ENCODE data around the gene CBX3.
"Not testable (repeated sequence)": the region's sequence is repeated elsewhere in the genome, so short reads cannot be mapped to it uniquely, and the experiment has no call there.

CBX3 gene

GRCh38 chr7:26175903-26176302, 25.6 kb upstream of the CBX3 start:
- not testable (repeated sequence) for H3K4me3 ChIP-seq (ENCODE audit: low read length); H3K4me2 ChIP-seq (ENCODE audit: low read length); H3K4me1 ChIP-seq (ENCODE audit: control insufficient read depth, insufficient read depth, low read length); H3K36me3 ChIP-seq (ENCODE audit: insufficient read depth, low read length); H3K27me3 ChIP-seq (ENCODE audit: control insufficient read depth, insufficient read depth, low read length); H3K9ac ChIP-seq (ENCODE audit: low read depth, low read length); H3K9me3 ChIP-seq (replicated peaks; ENCODE audit: low read length)

GRCh38 chr7:26176696-26177095, 24.8 kb upstream of the CBX3 start:
- not testable (repeated sequence) for H3K4me1 ChIP-seq (ENCODE audit: control insufficient read depth, insufficient read depth, low read length); H3K9me3 ChIP-seq (replicated peaks; ENCODE audit: low read length); H3K4me2 ChIP-seq (ENCODE audit: low read length); H3K27me3 ChIP-seq (ENCODE audit: control insufficient read depth, insufficient read depth, low read length); H3K4me3 ChIP-seq (ENCODE audit: low read length); H3K36me3 ChIP-seq (ENCODE audit: insufficient read depth, low read length); H3K9ac ChIP-seq (ENCODE audit: low read depth, low read length)

GRCh38 chr7:26177269-26177668, 24.3 kb upstream of the CBX3 start:
- not testable (repeated sequence) for H3K4me3 ChIP-seq (ENCODE audit: low read length); H3K9me3 ChIP-seq (replicated peaks; ENCODE audit: low read length); H3K9ac ChIP-seq (ENCODE audit: low read depth, low read length); H3K4me1 ChIP-seq (ENCODE audit: control insufficient read depth, insufficient read depth, low read length); H3K4me2 ChIP-seq (ENCODE audit: low read length); H3K36me3 ChIP-seq (ENCODE audit: insufficient read depth, low read length); H3K27me3 ChIP-seq (ENCODE audit: control insufficient read depth, insufficient read depth, low read length)

- no peaks in the 10 kb centered on the region for H3K36me3 ChIP-seq (ENCODE audit: insufficient read depth, low read length)
These were observed 23.1 kb upstream of the CBX3 start for GRCh38 chr7:26178272-26178960.

GRCh38 chr7:26179422-26179821, 22.1 kb upstream of the CBX3 start:
- Histone ChIP-seq H3K4me1 (ENCODE audit: control insufficient read depth, insufficient read depth, low read length) (no peaks in the 10 kb centered on the region), H3K4me2 (ENCODE audit: low read length) (no peak overlapping the region), H3K27me3 (ENCODE audit: control insufficient read depth, insufficient read depth, low read length) (no peaks in the 10 kb centered on the region), H3K9ac (ENCODE audit: low read depth, low read length) (no peak overlapping the region), H3K4me3 (ENCODE audit: low read length) (no peak overlapping the region), H3K36me3 (ENCODE audit: insufficient read depth, low read length) (peaks cover under 1% of the 10 kb centered on the region), H3K9me3 (replicated peaks; ENCODE audit: low read length) (no peaks in the 10 kb centered on the region)

More at GRCh38 chr7:26178272-26178960, 23.1 kb upstream of the CBX3 start:
- Histone ChIP-seq H3K27me3 (ENCODE audit: control insufficient read depth, insufficient read depth, low read length) (no peaks in the 10 kb centered on the region), H3K4me2 (ENCODE audit: low read length) (no peak overlapping the region), H3K9me3 (replicated peaks; ENCODE audit: low read length) (no peaks in the 10 kb centered on the region), H3K4me3 (ENCODE audit: low read length) (no peak overlapping the region), H3K4me1 (ENCODE audit: control insufficient read depth, insufficient read depth, low read length) (no peaks in the 10 kb centered on the region), H3K9ac (ENCODE audit: low read depth, low read length) (no peak overlapping the region)

GRCh38 chr7:26179826-26180497, 21.6 kb upstream of the CBX3 start:
- Histone ChIP-seq H3K9me3 (replicated peaks; ENCODE audit: low read length) (no peaks in the 10 kb centered on the region), H3K27me3 (ENCODE audit: control insufficient read depth, insufficient read depth, low read length) (no peaks in the 10 kb centered on the region), H3K4me1 (ENCODE audit: control insufficient read depth, insufficient read depth, low read length) (no peaks in the 10 kb centered on the region), H3K9ac (ENCODE audit: low read depth, low read length) (no peak overlapping the region), H3K4me3 (ENCODE audit: low read length) (no peak overlapping the region), H3K36me3 (ENCODE audit: insufficient read depth, low read length) (peaks cover 6% of the 10 kb centered on the region), H3K4me2 (ENCODE audit: low read length) (no peak overlapping the region)

- Histone ChIP-seq H3K36me3 (ENCODE audit: insufficient read depth, low read length) (peaks cover 13% of the 10 kb centered on the region), H3K9ac (ENCODE audit: low read depth, low read length) (no peak overlapping the region), H3K4me2 (ENCODE audit: low read length) (no peak overlapping the region), H3K4me3 (ENCODE audit: low read length) (no peak overlapping the region), H3K9me3 (replicated peaks; ENCODE audit: low read length) (no peaks in the 10 kb centered on the region), H3K27me3 (ENCODE audit: control insufficient read depth, insufficient read depth, low read length) (no peaks in the 10 kb centered on the region), H3K4me1 (ENCODE audit: control insufficient read depth, insufficient read depth, low read length) (no peaks in the 10 kb centered on the region)
These were observed 20.8 kb upstream of the CBX3 start for GRCh38 chr7:26180792-26181198.

GRCh38 chr7:26181474-26182227, 19.9 kb upstream of the CBX3 start:
- peaks cover 17% of the 10 kb centered on the region for H3K36me3 ChIP-seq (ENCODE audit: insufficient read depth, low read length)
- H3K4me2 ChIP-seq (ENCODE audit: low read length) = no peak overlapping the region
- no peaks in the 10 kb centered on the region for H3K27me3 ChIP-seq (ENCODE audit: control insufficient read depth, insufficient read depth, low read length)
- no peaks in the 10 kb centered on the region for H3K4me1 ChIP-seq (ENCODE audit: control insufficient read depth, insufficient read depth, low read length)
- no peaks in the 10 kb centered on the region for H3K9me3 ChIP-seq (replicated peaks; ENCODE audit: low read length)
- H3K4me3 ChIP-seq (ENCODE audit: low read length) = no peak overlapping the region
- H3K9ac ChIP-seq (ENCODE audit: low read depth, low read length) = no peak overlapping the region

GRCh38 chr7:26182283-26182682, 19.3 kb upstream of the CBX3 start:
- H3K27me3 ChIP-seq (ENCODE audit: control insufficient read depth, insufficient read depth, low read length) = no peaks in the 10 kb centered on the region
- H3K9me3 ChIP-seq (replicated peaks; ENCODE audit: low read length) = no peaks in the 10 kb centered on the region
- H3K9ac ChIP-seq (ENCODE audit: low read depth, low read length) = no peak overlapping the region
- peaks cover 22% of the 10 kb centered on the region for H3K36me3 ChIP-seq (ENCODE audit: insufficient read depth, low read length)
- H3K4me1 ChIP-seq (ENCODE audit: control insufficient read depth, insufficient read depth, low read length) = no peaks in the 10 kb centered on the region
- H3K4me2 ChIP-seq (ENCODE audit: low read length) = no peak overlapping the region
- H3K4me3 ChIP-seq (ENCODE audit: low read length) = no peak overlapping the region

- H3K4me1 ChIP-seq (ENCODE audit: control insufficient read depth, insufficient read depth, low read length) = no peaks in the 10 kb centered on the region
- no peaks in the 10 kb centered on the region for H3K9me3 ChIP-seq (replicated peaks; ENCODE audit: low read length)
- no peak overlapping the region for H3K4me2 ChIP-seq (ENCODE audit: low read length)
- no peaks in the 10 kb centered on the region for H3K27me3 ChIP-seq (ENCODE audit: control insufficient read depth, insufficient read depth, low read length)
- H3K36me3 ChIP-seq (ENCODE audit: insufficient read depth, low read length) = peaks cover 26% of the 10 kb centered on the region
- H3K9ac ChIP-seq (ENCODE audit: low read depth, low read length) = no peak overlapping the region
- H3K4me3 ChIP-seq (ENCODE audit: low read length) = no peak overlapping the region
These were observed 18.8 kb upstream of the CBX3 start for GRCh38 chr7:26182706-26183105.

- Histone ChIP-seq H3K4me1 (ENCODE audit: control insufficient read depth, insufficient read depth, low read length) (no peaks in the 10 kb centered on the region), H3K4me2 (ENCODE audit: low read length) (no peak overlapping the region), H3K4me3 (ENCODE audit: low read length) (no peak overlapping the region), H3K9ac (ENCODE audit: low read depth, low read length) (no peak overlapping the region), H3K9me3 (replicated peaks; ENCODE audit: low read length) (no peaks in the 10 kb centered on the region), H3K36me3 (ENCODE audit: insufficient read depth, low read length) (peaks cover 36% of the 10 kb centered on the region), H3K27me3 (ENCODE audit: control insufficient read depth, insufficient read depth, low read length) (no peaks in the 10 kb centered on the region)
These were observed 17.8 kb upstream of the CBX3 start for GRCh38 chr7:26183545-26184280.
